Tibial nerve (tissue), 4 donors: ENCODE data around the gene PSMG2. TPM values are rescaled to one million over a fixed set of nuclear protein-coding genes. Genes with fewer than 3 reads are reported as not detected.
A peak's percentile ranks its signal among the peaks of the same experiment; 100 is the strongest.

ENCODE experiments used
- DNase-seq, 2 donors: peaks; one replicate each; pipeline ENCODE4 v3.0.0-alpha.2; 2019; ENCODE audit warnings: low spot score in 2 of 2
- H3K27ac ChIP-seq, 4 donors: fragments of 200-600 bp; sonication (generic) in 3 of 4; one replicate each; pipeline ENCODE4 v1.5.1; 2017 to 2019; ENCODE audit warnings: mild to moderate bottlenecking in 1 of 4
- H3K27me3 ChIP-seq, 2 donors: fragments of 200-600 bp; sonication (generic) in 1 of 2; one replicate each; pipeline versions ENCODE4 v1.5.1 to v1.6.0; 2017 to 2019
- H3K36me3 ChIP-seq, 3 donors: fragments of 200-600 bp; sonication (generic); one replicate each; pipeline ENCODE4 v1.5.1; 2018 to 2019
- H3K4me1 ChIP-seq, 4 donors: fragments of 200-600 bp; sonication (generic) in 3 of 4; one replicate each; pipeline ENCODE4 v1.5.1; 2017 to 2019
- H3K4me3 ChIP-seq, 4 donors: fragments of 200-600 bp; sonication (generic) in 3 of 4; one replicate each; pipeline ENCODE4 v1.5.1; 2017 to 2019; ENCODE audit warnings: mild to moderate bottlenecking in 1 of 4, moderate library complexity in 1 of 4
- H3K9me3 ChIP-seq, 4 donors: fragments of 200-600 bp; sonication (generic) in 3 of 4; one replicate each; pipeline ENCODE4 v1.5.1; 2017 to 2019
- CTCF ChIP-seq, 5 experiments: fragments of 200-600 bp in 3 of 5; fragments of 450-650 bp in 2 of 5; sonication (generic) in 3 of 5; IDR thresholded peaks; one replicate each; pipeline ENCODE4 v1.5.1; 2016 to 2019; ENCODE audit warnings: antibody characterized with exemption in 5 of 5, mild to moderate bottlenecking in 3 of 5, moderate library complexity in 2 of 5
- EP300 ChIP-seq, 2 donors: sonication (generic); formaldehyde crosslinking; IDR thresholded peaks; one replicate each; pipeline ENCODE4 v1.6.1; 2017; ENCODE audit warnings: antibody characterized with exemption in 2 of 2, mild to moderate bottlenecking in 1 of 2
- POLR2A ChIP-seq, 2 donors: fragments of 450-650 bp; IDR thresholded peaks; one replicate each; pipeline ENCODE4 v1.6.1; 2017; ENCODE audit warnings: antibody characterized with exemption in 2 of 2, mild to moderate bottlenecking in 2 of 2, moderate library complexity in 2 of 2
- WGBS, 2 donors: methylation state at CpG; one replicate each; pipeline ENCODE4 v1.1.5; 2018; 5-methylcytosine and 5-hydroxymethylcytosine counted together
- total RNA-seq, 4 donors: library from RNA; depleted of rRNA; stranded (reverse); fragments of >200 nt; gene quantifications; one replicate each; pipeline ENCODE4 v1.1.0, GENCODE V29; 2016

Gene PSMG2
- total RNA-seq, 4 donors from 2014 or later = 52.6 to 102 (median 75.3) TPM

GRCh38 chr18:12657684-12658425 lies 45.0 kb upstream of the PSMG2 start, which contains the start of gene SPIRE1:
TSS of gene SPIRE1 (minus strand) at chr18:12658107. CDS start at chr18:12657866, 241 bp downstream.
- H3K27ac ChIP-seq = peak within 1 kb of the TSS; percentile 96 to 99 (median 98)
- 0% methylated on average over 2 to 20 of the region's 112 CpGs for WGBS, 2 donors

GRCh38 chr18:12658426-12659138 lies 44.3 kb upstream of the PSMG2 start:
- Histone ChIP-seq H3K4me1 (peaks cover 0 to 40% (median 7%) of the 10 kb centered on the region in 4 donors), H3K9me3 (no peaks in the 10 kb centered on the region), H3K27me3 (no peaks in the 10 kb centered on the region), H3K27ac (peak overlapping the region; percentile 96 to 99 (median 98)), H3K4me3 (peak overlapping the region; percentile 63 to 91 (median 89)), H3K36me3 (peaks cover 0 to 12% (median 0%) of the 10 kb centered on the region in 3 donors)
- no peak for TF ChIP-seq POLR2A (IDR thresholded peaks at IDR 0.05)
- no peak for TF ChIP-seq EP300 (IDR thresholded peaks at IDR 0.05)
- TF ChIP-seq CTCF (IDR thresholded peaks at IDR 0.05) = no peak
- DNase-seq = peak in 1 of 2 donors; percentile 21
- WGBS, 2 donors = 23 to 35% methylated on average over 28 to 37 of the region's 42 CpGs

More at GRCh38 chr18:12657684-12658425, 45.0 kb upstream of the PSMG2 start, which contains the start of gene SPIRE1:
- Histone ChIP-seq H3K27me3 (no peaks in the 10 kb centered on the region), H3K36me3 (peaks cover 0 to 12% (median 0%) of the 10 kb centered on the region in 3 donors), H3K4me1 (peaks cover 0 to 47% (median 13%) of the 10 kb centered on the region in 4 donors), H3K4me3 (peak within 1 kb of the TSS; percentile 68 to 91 (median 89)), H3K9me3 (no peaks in the 10 kb centered on the region)
- TF ChIP-seq CTCF (IDR thresholded peaks at IDR 0.05) = peak in 2 of 5 experiments; percentile 15 to 28
- TF ChIP-seq EP300 (IDR thresholded peaks at IDR 0.05) = peak in 1 of 2 donors; percentile 88
- peak; percentile 81 to 88 for TF ChIP-seq POLR2A (IDR thresholded peaks at IDR 0.05)
- DNase-seq = peak; percentile 24 to 59

GRCh38 chr18:12659904-12660605 lies 42.8 kb upstream of the PSMG2 start:
- peak in 1 of 2 donors; percentile 74 for DNase-seq
- WGBS, 2 donors = 72 to 83% methylated on average over 9 of the region's 9 CpGs
- H3K27ac ChIP-seq = peak overlapping the region in 1 of 4 donors; percentile 99

GRCh38 chr18:12668041-12668440 lies 34.8 kb upstream of the PSMG2 start:
- H3K9me3 ChIP-seq = no peaks in the 10 kb centered on the region
- H3K27ac ChIP-seq = no peak overlapping the region
- no peak overlapping the region for H3K4me3 ChIP-seq
- WGBS, 2 donors = 90 to 93% methylated on average over 5 of the region's 5 CpGs
- TF ChIP-seq CTCF (IDR thresholded peaks at IDR 0.05) (no peak), EP300 (IDR thresholded peaks at IDR 0.05) (no peak), POLR2A (IDR thresholded peaks at IDR 0.05) (no peak)
- no peaks in the 10 kb centered on the region for H3K4me1 ChIP-seq
- DNase-seq = no peak
- H3K27me3 ChIP-seq = no peaks in the 10 kb centered on the region
- peaks cover 0 to 26% (median 0%) of the 10 kb centered on the region in 3 donors for H3K36me3 ChIP-seq

More at GRCh38 chr18:12659904-12660605, 42.8 kb upstream of the PSMG2 start:
- H3K4me1 ChIP-seq = peaks cover 0 to 36% (median 5%) of the 10 kb centered on the region in 4 donors
- no peaks in the 10 kb centered on the region for H3K9me3 ChIP-seq
- no peaks in the 10 kb centered on the region for H3K27me3 ChIP-seq
- H3K36me3 ChIP-seq = peaks cover 0 to 12% (median 0%) of the 10 kb centered on the region in 3 donors
- no peak overlapping the region for H3K4me3 ChIP-seq
- TF ChIP-seq CTCF (IDR thresholded peaks at IDR 0.05) (peak; percentile 68 to 89 (median 83)), EP300 (IDR thresholded peaks at IDR 0.05) (peak in 1 of 2 donors; percentile 39), POLR2A (IDR thresholded peaks at IDR 0.05) (no peak)
